Dermis microvascular lymphatic vessel endothelial cell (primary cell): ENCODE measurements around the gene MOB3B. TPM values are rescaled to one million over a fixed set of nuclear protein-coding genes. Genes with fewer than 3 reads are reported as not detected.

Experiments used
- DNase-seq, 2 donors: peaks; one replicate each; pipeline versions ENCODE4 v3.0.0 to v3.0.0-alpha.2; 2010; ENCODE audit warnings: low read depth in 2 of 2
- total RNA-seq: library from RNA; depleted of rRNA; stranded (reverse); fragments of >200 nt; gene quantifications from 2 replicates; pipeline ENCODE4 v1.2.1, GENCODE V29; 2014

MOB3B gene
- total RNA-seq, 1 donor from 2014 or later = 1.4 TPM

GRCh38 chr9:27393054-27393846, 136.4 kb downstream of the MOB3B start:
- DNase-seq = no peak

DNA sequence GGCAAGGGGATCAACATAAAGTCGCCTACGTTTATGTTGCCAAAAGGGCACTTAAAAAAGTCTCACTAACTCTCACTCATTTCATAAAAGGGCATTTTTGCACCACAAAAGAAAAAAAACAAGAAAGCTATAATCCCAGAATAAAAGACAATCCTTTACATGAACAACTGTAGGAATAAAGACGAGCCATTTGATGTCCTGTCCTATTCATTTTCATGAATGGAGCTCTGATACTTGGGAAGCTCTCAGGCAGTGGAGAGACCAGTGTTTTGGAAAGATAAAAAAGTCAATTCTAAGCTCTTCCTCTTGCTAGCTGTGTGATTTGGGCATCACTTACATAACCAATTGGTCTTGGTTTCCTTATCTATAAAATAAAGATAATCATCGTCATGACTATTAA, 137.2 kb downstream of the MOB3B start:
- no peak for DNase-seq

- DNase-seq = no peak
Observed at GRCh38 chr9:27391040-27391895, 138.3 kb downstream of the MOB3B start.

DNA sequence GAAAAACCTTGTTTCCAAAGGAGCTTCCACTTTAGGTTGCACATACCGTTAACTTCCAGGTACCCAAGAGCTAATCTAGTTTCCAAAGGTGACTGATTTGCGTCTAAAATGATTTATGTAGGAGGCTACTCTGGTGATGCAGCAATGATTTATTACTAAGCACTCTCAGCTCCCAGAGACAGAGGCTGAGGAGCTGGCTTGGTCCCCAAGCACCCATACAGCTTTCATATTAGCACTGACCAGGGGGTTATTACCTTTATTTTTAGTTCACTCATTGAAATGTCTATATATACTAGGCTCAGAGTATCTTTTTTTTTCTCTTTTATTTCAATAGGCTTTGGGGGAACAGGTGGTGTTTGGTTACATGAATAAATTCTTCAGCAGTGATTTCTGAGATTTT, 141.5 kb downstream of the MOB3B start:
- DNase-seq = no peak

GRCh38 chr9:27387722-27388121, 141.9 kb downstream of the MOB3B start:
- DNase-seq = no peak

DNA sequence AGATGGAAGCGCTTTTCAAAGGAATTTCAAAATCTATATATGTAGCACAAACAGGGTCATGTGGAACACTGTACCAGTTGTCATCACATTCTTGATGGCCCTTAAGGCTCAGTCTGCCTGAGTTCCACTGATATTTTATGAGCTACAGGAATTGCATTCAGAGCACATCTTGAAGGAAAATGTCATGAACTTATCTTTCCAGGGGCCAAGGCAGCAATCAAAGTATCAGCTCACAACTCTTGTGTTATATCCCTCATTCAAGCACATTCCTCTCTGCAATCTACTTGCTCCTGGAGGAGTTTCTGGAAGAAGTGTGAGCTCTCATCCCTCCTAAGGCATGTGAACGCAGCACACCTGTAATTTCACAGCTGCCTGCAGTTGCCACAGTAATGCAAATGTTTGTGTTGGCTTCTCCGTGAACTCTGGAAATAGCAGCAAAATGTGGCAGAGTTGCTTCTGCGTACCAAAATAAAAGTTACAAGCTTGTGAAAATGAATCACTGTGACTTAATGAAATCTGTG, 143.0 kb downstream of the MOB3B start:
- DNase-seq = peak in 1 of 2 donors; percentile 20

- no peak for DNase-seq
Observed at GRCh38 chr9:27385606-27386322, 143.8 kb downstream of the MOB3B start.

- peak in 1 of 2 donors; percentile 23 for DNase-seq
Observed at GRCh38 chr9:27384262-27385014, 145.2 kb downstream of the MOB3B start.

DNA sequence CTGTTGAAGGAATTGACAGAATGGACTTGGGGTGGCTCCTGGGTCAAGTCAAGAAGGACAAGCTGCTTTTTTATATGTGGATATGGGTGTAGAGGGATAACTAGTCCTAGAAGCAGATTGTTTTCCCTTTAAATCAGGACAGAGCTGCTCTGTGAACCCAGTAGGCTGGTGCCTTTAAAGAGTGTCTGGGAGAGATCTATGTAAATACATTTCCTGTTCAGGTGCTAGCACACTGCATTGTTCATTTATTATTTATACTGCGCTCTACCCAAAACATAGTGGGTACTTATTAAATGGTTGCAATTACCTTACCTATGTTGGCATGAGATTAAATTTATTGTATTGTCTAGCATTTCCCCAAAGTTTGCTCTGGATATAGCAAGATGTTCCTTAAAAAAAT, 146.1 kb downstream of the MOB3B start:
- no peak for DNase-seq

DNA sequence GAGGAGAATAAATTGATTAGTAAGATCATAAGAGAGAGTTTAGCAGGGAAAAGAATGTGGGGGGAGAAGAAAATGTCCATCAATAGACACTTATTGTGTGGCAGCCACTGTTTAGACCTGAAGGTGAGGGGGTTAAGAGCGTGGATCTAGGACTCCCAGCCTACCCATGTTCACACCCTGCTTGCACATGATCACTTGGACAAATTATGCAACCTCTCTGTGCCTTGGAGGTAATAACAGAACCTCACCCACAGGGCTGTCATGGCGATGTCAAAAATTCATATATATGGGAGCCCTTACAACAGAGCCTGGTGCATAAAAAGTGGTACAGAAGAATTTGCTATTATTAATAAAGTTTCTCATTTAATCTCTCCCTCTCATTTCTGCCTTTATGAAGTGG, 146.6 kb downstream of the MOB3B start:
- no peak for DNase-seq

GRCh38 chr9:27382308-27382707, 147.3 kb downstream of the MOB3B start:
- DNase-seq = no peak

DNA sequence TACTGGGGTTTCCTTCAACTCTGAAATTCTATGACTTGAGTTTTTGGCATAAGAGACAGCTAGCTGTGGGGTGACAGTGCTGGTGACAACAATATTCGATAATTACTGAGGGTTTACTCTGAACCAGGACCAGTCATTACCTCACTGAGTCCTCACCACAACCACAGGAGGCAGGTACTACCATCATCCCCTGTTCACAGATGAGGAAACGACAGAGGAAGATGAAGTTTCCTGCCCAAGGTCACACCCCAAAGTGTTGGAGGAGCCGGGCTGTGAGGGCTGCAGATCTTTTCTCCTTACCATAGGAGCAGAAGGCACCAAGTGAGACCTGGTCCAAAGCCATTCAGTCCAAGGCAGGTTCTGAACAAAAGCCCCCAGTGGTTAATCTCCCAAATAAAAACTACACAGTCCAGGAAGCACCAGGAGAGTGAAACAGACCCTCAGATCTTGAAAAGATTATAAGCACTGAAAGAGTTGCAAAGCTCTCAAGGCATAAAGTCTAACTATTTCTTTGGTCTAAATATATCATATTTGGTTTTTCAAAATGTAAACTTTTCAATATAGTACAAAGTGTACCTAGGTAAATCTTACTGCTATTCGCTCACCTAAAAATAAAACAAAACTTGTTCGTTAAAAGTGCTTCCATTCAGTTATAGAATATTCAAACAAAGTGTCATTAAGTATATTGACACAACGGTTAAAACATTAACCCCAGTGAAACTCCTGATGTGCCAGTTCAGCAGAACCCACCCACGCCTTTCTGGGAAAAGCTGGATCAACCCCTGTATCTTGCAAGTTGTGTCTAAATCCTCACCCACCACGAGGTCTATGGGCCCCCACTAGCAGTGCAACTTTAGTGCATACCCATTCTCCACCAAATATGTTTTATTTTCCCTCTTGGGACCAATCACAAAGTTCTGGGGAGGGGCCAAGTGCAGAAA, 150.0 kb downstream of the MOB3B start:
- DNase-seq = no peak

- no peak for DNase-seq
Observed at GRCh38 chr9:27377811-27378456, 151.7 kb downstream of the MOB3B start.

DNA sequence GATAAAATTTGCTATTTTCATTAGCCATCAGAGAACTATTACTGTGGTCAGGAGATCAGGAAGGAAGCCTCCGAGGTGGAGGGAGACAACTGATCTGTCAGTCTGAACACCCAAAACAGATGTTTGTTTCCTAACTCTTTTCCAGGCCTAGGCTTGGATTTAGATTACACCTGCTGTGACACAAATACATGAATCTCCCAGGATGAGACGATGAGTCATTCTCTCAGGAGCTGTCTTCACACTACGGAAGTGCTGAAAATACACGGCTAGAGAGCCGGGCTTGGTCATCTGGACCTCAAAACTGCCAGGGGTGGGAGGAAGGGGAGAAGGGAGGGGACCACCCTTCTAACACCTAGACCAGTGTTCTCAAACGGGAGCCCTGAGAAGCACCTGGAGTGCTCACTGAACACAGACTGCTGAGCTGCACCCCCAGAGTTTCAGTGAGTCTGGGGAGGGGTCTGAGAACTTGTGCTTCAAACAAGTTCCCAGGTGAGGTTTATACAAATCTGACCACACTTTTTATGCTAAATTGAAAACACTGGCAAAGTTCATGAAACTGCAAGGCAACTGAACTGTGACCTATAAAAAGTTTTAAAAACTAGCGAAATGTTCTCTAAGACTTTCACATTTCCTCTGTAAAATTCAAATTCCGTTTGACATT, 152.3 kb downstream of the MOB3B start:
- DNase-seq = no peak

GRCh38 chr9:27373851-27374250, 155.8 kb downstream of the MOB3B start:
- DNase-seq = no peak

GRCh38 chr9:27372615-27373014, 157.0 kb downstream of the MOB3B start:
- no peak for DNase-seq

GRCh38 chr9:27371382-27371781, 158.2 kb downstream of the MOB3B start:
- DNase-seq = no peak

- no peak for DNase-seq
Observed at GRCh38 chr9:27369591-27369990, 160.0 kb downstream of the MOB3B start.
